Left hindlimb (tissue), 1 donor: ENCODE measurements around the gene SYNGAP1.

ENCODE experiments used
- DNase-seq: peaks from one replicate; pipeline ENCODE4 v3.0.0-alpha.2; 2018

Gene SYNGAP1

GRCh38 chr6:33424855-33425667 lies 5.2 kb downstream of the SYNGAP1 start:
- no peak for DNase-seq

DNA sequence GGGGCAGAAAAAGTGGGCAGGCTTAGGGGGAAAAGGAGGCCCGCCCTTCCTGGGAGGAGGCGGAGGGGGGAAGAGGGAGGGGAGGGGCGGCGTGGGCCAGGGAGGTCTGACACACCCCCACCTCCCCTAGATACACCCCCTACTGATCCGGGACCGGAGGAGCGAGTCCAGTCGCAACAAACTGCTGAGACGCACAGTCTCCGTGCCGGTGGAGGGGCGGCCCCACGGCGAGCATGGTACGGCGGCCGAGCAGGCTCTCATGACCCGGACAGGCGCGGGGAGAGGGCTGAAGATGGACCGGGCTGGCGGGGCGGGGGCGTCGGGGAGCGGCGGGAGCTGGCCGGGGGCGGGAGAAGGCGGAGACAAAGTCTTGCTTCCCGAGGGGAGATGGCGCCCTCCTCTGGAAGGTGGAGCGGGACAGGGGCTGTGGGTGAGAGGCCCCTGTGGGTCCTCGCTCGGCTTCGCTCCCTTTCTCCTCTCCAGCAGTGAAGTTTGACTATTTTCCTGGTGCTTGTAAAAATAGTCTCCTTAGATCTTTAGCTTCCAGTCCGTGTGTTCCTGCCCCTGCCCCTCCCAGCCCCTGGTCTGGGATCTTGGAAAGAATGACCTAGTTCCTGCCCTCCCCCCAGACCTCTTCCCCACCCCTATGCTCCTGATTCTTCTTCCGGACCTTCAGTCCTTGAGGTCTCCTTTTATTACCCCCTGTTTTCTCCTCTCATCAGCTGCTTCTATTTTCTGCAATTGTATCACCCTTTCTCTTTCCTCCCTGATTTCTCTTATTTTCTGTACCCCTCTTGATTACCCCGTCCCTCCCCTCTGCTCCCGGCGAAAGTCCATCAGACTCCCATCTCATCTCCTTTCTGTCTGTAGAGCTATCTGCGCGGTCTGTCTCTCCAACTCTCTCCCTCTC lies 6.1 kb downstream of the SYNGAP1 start:
- DNase-seq: peak; percentile 93

DNA sequence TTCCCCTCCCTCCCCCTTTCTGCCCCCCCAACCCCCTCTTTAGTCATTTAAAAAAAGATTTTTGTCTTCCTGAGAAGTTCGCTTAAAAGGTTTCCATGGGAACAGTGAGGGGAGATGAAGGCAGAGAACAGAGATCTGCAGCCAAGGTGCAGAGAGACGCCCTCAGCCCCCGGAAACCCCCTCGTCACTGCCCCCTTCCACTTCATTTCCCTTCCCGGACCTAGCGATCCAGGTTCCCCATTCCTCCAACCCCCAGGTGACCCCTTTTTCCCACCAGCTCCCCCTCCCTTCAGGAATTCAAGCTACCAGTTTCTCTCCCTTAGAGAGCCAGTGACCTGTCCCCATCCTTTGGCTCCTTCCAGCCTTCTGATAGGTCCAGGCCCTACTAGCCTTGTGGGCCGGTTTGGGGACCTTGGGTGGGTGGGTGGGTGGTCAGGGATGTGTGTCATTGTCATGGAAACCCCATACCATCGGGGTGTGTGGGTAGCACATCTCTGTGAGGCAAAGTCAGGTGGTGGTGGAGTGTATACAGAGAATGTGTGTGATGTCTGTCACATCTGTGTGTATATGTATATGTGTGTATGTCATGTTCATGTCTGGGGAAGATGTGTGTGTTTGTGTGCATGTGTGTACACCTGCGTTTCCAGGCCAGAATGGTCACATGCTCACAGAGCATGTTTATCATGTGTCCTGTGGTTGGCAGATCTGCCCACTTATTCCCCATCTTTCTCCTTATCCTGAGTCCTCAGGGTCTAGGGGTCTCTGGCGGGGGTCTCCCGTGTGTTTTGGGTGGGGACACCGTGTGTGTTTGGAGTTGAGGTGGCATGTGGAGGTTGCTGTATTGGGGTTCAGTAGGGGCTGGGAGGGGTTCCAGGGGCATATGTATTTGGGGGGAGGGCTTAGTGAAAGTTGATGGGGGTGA lies 7.0 kb downstream of the SYNGAP1 start:
- DNase-seq: peak; percentile 48

- DNase-seq: peak; percentile 64
These were observed 7.8 kb downstream of the SYNGAP1 start for GRCh38 chr6:33427585-33428223.

DNA sequence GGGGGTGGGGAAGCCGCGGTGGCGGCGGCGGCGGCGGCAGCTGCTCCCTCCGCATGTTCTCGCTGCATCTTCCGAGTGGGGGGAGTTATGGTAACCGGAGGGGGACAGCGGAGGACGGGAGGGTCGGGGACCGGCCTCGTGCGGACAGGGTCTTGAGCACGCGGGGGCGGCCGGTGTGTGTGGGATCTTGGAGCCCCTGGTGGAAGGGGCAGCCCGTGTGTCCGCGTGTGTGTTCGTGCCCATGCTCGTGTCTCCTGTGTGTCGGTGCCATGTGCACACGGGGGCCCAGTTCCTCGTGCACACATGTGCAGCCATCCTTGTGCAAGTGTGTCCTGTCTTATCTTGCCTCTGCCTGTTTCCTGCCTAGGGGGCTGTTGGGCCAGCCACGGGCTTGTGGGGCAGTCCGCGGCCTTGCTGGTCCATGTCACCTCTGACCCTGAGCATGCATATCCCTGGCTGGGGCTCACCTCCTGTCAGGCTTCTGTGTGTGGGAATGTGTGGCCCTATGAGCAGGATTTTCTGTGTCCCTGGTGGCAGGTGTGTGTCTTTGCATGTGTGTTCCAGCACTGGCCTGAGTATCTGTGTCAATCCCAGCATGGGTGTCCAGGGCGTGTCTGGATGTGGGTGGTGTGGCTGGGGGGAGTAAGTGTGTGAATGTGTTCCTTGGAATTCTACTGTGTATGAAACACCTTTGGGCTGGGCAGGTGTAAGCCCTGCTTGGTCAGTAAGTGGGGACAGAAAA lies 8.5 kb downstream of the SYNGAP1 start:
- DNase-seq: no peak

DNA sequence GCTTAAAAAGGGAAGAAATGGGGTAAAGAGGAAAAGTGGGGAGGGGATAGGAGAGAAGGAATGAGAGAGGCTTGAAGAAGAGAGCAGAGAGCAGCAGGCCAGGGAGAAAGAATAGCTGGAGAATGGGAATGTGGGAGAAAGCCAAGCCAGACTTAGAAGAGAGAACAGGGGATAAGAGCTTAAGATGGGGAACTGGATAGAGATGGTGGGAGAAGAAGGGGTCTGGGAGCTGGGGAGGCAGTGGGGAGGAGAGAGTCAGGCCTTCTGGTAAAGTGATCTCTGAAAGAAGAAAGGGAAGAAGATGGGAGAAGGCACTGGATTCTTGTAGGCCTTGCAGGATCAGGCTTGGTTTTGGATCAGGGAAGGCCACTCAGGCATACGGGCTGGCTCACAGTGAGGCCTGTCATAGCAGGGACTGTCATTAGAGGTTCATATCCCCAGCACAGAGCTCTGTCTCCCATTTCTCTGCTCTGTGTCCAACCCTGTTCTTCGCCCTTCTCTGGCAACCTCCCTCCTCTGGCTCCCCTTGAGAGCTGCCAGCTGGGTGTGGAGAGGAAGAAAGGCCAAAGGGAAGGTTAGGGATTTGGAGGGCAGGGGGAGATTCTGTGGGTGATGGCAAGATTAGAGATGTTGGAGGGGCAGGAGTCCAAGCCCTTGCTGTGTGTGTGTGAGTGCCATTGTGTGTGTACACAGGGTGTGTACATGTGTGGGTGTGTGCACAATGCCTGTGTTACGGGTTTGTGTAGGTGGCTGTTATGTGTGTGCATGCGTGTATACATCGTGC lies 9.3 kb downstream of the SYNGAP1 start:
- DNase-seq: no peak

DNA sequence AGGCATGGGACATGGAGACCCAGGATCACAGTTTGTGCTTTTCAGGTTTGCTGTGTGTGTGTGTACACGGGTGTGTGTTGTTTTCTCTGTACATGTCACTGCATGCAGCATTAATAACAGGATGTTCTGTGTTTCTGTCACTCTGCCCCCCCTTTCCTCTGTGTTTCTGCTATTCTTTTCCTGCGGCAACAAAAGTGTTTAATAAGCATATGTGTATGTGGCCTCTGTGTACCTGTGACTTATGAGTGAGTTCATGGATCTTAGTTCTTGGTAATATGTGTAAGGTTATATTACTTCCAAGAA lies 9.8 kb downstream of the SYNGAP1 start:
- DNase-seq: no peak

DNA sequence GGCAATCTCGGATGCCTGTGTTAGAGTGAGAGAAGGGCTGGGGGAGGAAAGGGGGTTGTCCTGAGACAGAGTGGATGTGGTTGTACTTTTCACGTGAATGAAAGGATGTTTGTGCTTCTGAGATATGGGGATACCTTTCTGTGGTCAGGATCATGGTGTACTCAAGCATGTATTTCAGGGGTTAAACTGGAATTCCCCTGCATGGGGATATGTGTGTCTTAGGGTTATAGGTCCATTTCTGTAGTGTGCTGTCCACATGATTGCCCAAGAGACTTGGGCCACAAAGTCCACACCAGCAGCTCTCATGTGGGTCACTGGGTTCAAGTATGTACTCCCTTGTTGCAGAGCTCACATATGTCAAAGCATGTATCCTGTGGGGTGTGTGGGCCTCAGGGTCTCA lies 10.5 kb downstream of the SYNGAP1 start:
- DNase-seq: no peak

DNA sequence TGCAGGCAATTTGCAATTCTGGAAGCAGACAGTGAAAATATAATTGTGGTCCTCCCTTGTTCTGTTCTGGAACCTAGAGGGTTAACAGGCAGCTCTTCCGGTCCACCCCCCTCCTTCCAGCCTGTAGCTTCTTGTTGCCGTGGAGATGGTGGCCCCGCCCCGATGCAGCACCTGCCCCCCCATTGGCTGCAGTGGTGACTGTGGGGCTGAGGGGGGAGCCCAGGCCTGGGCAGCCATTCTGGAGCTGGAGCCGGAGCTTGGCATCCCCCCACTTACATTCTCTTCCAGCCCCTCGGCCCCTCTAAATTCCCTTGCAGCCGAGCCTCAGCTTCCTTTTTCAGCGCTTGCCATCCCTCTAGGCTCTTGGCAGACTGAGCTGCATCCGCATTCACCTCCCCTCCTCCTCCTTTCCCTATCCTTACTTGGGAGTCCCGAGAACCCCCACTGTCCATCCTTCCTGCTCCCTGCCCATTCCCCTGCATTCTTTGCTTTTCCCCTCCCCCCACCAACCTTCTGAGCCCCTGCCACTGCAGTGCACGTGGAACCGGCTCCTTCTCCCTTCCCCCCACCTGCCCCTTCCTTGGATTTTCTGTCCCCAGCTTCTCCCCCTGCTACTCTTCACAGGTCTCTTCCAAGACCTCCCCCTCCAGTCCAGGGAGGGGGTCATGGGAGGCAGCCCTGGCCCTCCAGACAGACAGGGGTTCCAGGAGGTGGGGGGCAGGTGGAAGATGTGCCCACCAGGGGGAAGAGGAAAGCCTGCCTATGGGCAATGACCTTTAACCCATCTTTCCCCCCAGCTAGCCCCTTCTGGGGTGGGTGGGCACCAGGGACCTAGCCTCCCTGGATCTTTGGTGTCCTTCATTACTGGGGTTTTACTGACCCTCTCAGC lies 11.4 kb downstream of the SYNGAP1 start:
- DNase-seq: peak; percentile 87

- DNase-seq: no peak
These were observed 12.1 kb downstream of the SYNGAP1 start for GRCh38 chr6:33431880-33432541.

DNA sequence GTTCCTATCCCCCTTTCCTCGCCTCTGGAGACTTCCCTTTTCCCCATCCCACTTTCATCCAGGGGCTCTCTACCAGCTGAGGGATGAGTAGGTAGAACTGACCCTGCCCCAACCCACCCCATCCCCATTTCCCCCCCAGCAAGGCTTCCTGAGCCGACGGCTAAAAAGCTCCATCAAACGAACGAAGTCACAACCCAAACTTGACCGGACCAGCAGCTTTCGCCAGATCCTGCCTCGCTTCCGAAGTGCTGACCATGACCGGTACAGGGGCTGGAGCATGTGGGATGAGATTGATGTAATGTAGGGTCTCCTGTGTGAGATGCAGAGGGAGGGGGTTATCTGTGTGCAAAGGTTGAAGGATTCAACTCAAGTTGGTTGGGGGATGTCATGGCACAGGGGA lies 12.7 kb downstream of the SYNGAP1 start:
- DNase-seq: no peak

GRCh38 chr6:33433001-33433543 lies 13.2 kb downstream of the SYNGAP1 start:
- no peak for DNase-seq

- peak; percentile 59 for DNase-seq
These were observed 13.8 kb downstream of the SYNGAP1 start for GRCh38 chr6:33433544-33434191.

GRCh38 chr6:33434961-33435360 lies 15.1 kb downstream of the SYNGAP1 start:
- no peak for DNase-seq

DNA sequence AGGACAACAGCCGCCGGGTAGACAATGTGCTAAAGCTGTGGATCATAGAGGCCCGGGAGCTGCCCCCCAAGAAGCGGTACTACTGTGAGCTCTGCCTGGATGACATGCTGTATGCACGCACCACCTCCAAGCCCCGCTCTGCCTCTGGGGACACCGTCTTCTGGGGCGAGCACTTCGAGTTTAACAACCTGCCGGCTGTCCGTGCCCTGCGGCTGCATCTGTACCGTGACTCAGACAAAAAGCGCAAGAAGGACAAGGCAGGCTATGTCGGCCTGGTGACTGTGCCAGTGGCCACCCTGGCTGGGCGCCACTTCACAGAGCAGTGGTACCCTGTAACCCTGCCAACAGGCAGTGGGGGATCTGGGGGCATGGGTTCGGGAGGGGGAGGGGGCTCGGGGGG lies 17.8 kb downstream of the SYNGAP1 start:
- no peak for DNase-seq

- DNase-seq: no peak
These were observed 19.2 kb downstream of the SYNGAP1 start for GRCh38 chr6:33438978-33439594.

GRCh38 chr6:33439956-33440648 lies 20.2 kb downstream of the SYNGAP1 start:
- DNase-seq: no peak
